ENCODE data around the gene ALG2. TPM values are rescaled to one million over a fixed set of nuclear protein-coding genes. Genes with fewer than 3 reads are reported as not detected.
"Not testable (repeated sequence)": the region's sequence is repeated elsewhere in the genome, so short reads cannot be mapped to it uniquely, and the experiment has no call there.

The ALG2 gene
- polyA plus RNA-seq, 2 donors: 11.8 to 15.6 TPM

DNA sequence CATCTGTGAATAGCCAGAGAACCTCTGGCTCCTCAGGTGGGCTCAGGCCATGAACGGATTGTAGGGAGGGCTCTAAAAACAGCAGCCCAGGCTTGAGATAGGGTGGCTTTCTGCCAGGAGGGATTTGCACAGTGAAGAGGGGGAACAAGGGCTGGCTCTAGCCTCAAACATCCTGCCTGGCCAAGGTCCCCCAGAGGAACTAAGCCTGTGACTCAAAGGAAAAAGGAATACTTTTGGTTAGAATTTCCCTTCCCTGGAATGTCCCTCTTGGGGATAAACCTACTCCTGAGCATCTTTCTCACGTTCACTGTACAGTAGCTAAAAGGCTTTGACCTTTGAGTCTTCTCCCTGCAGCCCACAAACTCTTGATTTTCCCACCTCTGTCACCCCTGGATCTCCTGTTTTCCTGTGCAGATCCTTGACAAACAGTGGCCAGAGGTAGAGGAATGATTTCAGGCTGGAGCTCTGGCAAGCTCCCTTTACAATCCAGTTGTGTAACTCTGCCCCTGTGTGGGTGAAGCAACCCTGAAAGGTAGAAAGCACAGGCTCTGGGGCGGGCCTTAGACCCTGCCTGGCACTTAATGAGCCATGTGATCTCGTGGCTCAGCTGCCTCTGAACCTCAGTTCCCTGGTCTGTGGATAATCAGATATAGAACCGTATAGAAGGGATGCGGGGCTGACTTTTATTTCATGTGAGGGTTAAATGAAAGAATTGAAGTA, 17.8 kb upstream of the ALG2 start:
- no peak overlapping the region for H3K4me3 ChIP-seq (ENCODE audit: low read depth in 1 of 2, low read length in 2 of 2)
- H3K4me1 ChIP-seq (ENCODE audit: control insufficient read depth in 2 of 2, insufficient read depth in 2 of 2, low read length in 1 of 2): no peaks in the 10 kb centered on the region
- H3K27ac ChIP-seq (ENCODE audit: low read depth in 2 of 2, low read length in 1 of 2): no peak overlapping the region
- peaks cover 0 to 6% of the 10 kb centered on the region in 2 donors for H3K36me3 ChIP-seq (ENCODE audit: control insufficient read depth in 2 of 2, insufficient read depth in 2 of 2, low read length in 1 of 2)
- no peaks in the 10 kb centered on the region for H3K27me3 ChIP-seq (ENCODE audit: control insufficient read depth in 1 of 2, insufficient read depth in 2 of 2, low read length in 2 of 2)
- WGBS, 2 donors: 71 to 74% methylated on average over 6 of the region's 6 CpGs
- H3K9me3 ChIP-seq (ENCODE audit: control insufficient read depth in 2 of 2, insufficient read depth in 1 of 2, low read depth in 1 of 2, low read length in 1 of 2): no peaks in the 10 kb centered on the region

DNA sequence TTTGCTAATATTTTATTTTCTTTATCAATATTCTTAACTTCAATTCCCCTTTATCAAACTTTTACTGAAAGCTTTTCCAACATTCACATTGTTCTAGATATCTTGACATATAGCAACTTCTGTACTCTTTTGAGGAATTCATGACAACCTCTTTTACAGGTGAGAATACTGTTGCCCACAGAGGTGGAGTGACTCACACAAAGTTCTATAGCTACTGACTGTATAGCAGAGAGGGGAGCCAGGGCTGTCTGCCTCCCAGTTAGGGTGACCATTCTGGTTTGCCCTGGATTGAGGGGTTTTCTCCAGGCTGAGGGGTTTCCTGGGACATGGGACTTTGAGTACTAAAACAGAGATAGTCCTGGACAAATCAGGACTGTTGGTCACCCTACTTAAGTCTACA, 16.6 kb upstream of the ALG2 start:
- peaks cover 0 to 6% of the 10 kb centered on the region in 2 donors for H3K36me3 ChIP-seq (ENCODE audit: control insufficient read depth in 2 of 2, insufficient read depth in 2 of 2, low read length in 1 of 2)
- no peaks in the 10 kb centered on the region for H3K4me1 ChIP-seq (ENCODE audit: control insufficient read depth in 2 of 2, insufficient read depth in 2 of 2, low read length in 1 of 2)
- H3K27ac ChIP-seq (ENCODE audit: low read depth in 2 of 2, low read length in 1 of 2): no peak overlapping the region
- no peak overlapping the region for H3K4me3 ChIP-seq (ENCODE audit: low read depth in 1 of 2, low read length in 2 of 2)
- no peaks in the 10 kb centered on the region for H3K27me3 ChIP-seq (ENCODE audit: control insufficient read depth in 1 of 2, insufficient read depth in 2 of 2, low read length in 2 of 2)
- no peaks in the 10 kb centered on the region for H3K9me3 ChIP-seq (ENCODE audit: control insufficient read depth in 2 of 2, insufficient read depth in 1 of 2, low read depth in 1 of 2, low read length in 1 of 2)

DNA sequence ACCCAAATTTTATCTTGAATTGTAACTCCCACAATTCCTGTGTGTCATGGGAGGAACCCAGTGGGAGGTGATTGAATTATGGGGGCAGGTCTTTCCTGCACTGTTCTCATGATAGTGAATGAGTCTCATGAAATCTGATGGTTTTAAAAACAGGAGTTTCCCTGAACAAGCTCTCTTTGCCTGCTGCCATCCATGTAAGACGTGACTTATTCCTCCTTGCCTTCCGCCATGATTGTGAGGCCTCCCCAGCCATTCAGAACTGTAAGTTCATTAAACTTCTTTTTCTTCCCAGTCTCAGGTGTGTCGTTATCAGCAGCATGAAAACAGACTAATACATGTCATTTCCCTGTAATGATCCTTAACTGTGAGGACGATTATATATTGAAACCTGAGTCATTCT, 16.1 kb upstream of the ALG2 start:
- not testable (repeated sequence) for H3K36me3 ChIP-seq (ENCODE audit: control insufficient read depth in 2 of 2, insufficient read depth in 2 of 2, low read length in 1 of 2); H3K4me1 ChIP-seq (ENCODE audit: control insufficient read depth in 2 of 2, insufficient read depth in 2 of 2, low read length in 1 of 2); H3K4me3 ChIP-seq (ENCODE audit: low read depth in 1 of 2, low read length in 2 of 2); H3K9me3 ChIP-seq (ENCODE audit: control insufficient read depth in 2 of 2, insufficient read depth in 1 of 2, low read depth in 1 of 2, low read length in 1 of 2); H3K27ac ChIP-seq (ENCODE audit: low read depth in 2 of 2, low read length in 1 of 2); H3K27me3 ChIP-seq (ENCODE audit: control insufficient read depth in 1 of 2, insufficient read depth in 2 of 2, low read length in 2 of 2)
- 93 to 96% methylated on average over 4 of the region's 4 CpGs for WGBS, 2 donors

DNA sequence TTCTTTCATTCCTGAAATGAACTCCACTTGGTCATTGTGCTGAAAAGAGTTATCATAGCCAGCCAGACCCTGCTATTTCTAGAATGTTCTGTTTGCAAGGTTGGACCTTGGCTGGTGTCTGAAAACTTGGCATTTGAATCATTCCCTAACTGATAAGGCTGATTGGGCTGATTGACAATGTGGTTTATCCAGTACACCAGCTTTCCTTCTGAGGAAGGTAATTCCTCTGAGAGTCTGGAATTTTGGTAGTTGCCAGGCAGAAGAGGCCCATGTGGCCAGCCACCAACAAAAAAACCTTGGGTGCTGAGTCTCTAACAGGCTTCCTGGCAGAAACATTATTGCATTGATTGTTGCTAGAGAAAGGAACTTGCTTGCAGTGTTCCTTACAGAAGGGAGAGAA, 15.6 kb upstream of the ALG2 start:
- no peak overlapping the region for H3K27ac ChIP-seq (ENCODE audit: low read depth in 2 of 2, low read length in 1 of 2)
- H3K36me3 ChIP-seq (ENCODE audit: control insufficient read depth in 2 of 2, insufficient read depth in 2 of 2, low read length in 1 of 2): peaks cover 7 to 9% of the 10 kb centered on the region in 2 donors
- H3K27me3 ChIP-seq (ENCODE audit: control insufficient read depth in 1 of 2, insufficient read depth in 2 of 2, low read length in 2 of 2): no peaks in the 10 kb centered on the region

DNA sequence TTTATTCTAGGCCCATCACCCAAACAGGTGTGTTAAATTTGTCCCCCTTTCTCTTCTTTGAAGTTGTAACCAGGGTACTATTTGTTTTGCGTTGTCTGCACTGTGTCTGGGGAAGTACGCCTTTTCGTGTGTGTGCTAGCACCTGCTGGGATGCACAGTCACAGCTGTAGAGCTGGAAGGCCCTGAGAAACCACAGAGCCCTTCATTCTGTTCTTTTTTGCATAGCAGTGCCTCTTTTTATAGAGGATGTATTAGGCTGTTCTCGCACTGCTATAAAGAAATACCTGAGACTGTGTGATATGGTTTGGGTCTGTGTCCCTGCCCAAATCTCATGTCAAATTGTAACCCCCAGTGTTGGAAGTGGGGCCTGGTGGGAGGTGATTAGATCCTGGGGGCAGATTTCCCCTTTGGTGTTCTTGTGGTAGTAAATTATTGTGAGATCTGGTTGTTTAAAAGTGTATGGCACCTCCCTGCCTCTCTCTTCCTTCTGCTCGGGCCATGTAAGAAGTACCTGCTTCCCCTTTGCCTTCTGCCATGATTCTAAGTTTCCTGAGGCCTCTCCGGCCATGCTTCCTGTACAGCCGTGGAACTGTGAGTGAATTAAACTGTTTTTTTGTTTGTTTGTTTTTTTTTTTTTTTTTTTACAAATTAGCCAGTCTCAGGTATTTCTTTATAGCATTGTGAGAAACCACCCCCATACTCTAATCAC, 14.3 kb upstream of the ALG2 start:
- no peaks in the 10 kb centered on the region for H3K9me3 ChIP-seq (ENCODE audit: control insufficient read depth in 2 of 2, insufficient read depth in 1 of 2, low read depth in 1 of 2, low read length in 1 of 2)
- H3K4me1 ChIP-seq (ENCODE audit: control insufficient read depth in 2 of 2, insufficient read depth in 2 of 2, low read length in 1 of 2): no peaks in the 10 kb centered on the region
- H3K27me3 ChIP-seq (ENCODE audit: control insufficient read depth in 1 of 2, insufficient read depth in 2 of 2, low read length in 2 of 2): no peaks in the 10 kb centered on the region
- no peak overlapping the region for H3K27ac ChIP-seq (ENCODE audit: low read depth in 2 of 2, low read length in 1 of 2)
- peaks cover 9 to 10% of the 10 kb centered on the region in 2 donors for H3K36me3 ChIP-seq (ENCODE audit: control insufficient read depth in 2 of 2, insufficient read depth in 2 of 2, low read length in 1 of 2)
- 66 to 80% methylated on average over 7 of the region's 7 CpGs for WGBS, 2 donors
- H3K4me3 ChIP-seq (ENCODE audit: low read depth in 1 of 2, low read length in 2 of 2): no peak overlapping the region

More for the DNA sequence above, 15.6 kb upstream of the ALG2 start:
- Histone ChIP-seq H3K4me1 (ENCODE audit: control insufficient read depth in 2 of 2, insufficient read depth in 2 of 2, low read length in 1 of 2) (no peaks in the 10 kb centered on the region), H3K4me3 (ENCODE audit: low read depth in 1 of 2, low read length in 2 of 2) (no peak overlapping the region), H3K9me3 (ENCODE audit: control insufficient read depth in 2 of 2, insufficient read depth in 1 of 2, low read depth in 1 of 2, low read length in 1 of 2) (no peaks in the 10 kb centered on the region)

DNA sequence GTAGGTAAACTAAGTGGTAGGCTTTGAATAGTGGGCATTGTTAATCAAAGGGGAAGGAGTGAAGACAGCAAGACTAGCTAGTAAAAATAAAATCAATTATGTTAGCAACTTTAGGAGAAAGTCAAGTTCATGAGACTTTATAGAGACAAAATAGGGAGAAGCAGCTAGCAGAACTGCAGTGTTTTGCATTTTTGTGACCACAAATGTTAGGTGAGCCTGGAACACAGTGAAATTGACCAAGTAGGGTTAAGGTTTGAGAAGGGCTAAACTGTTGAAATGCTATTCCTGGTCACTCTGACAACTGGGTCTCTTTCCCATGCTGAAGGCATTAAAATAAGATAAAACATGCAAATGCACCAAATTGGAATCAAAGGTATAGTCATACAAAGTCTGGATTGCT, 13.3 kb upstream of the ALG2 start:
- Histone ChIP-seq H3K27me3 (ENCODE audit: control insufficient read depth in 1 of 2, insufficient read depth in 2 of 2, low read length in 2 of 2) (no peaks in the 10 kb centered on the region), H3K4me3 (ENCODE audit: low read depth in 1 of 2, low read length in 2 of 2) (no peak overlapping the region), H3K4me1 (ENCODE audit: control insufficient read depth in 2 of 2, insufficient read depth in 2 of 2, low read length in 1 of 2) (no peaks in the 10 kb centered on the region), H3K27ac (ENCODE audit: low read depth in 2 of 2, low read length in 1 of 2) (no peak overlapping the region), H3K36me3 (ENCODE audit: control insufficient read depth in 2 of 2, insufficient read depth in 2 of 2, low read length in 1 of 2) (peaks cover 9 to 10% of the 10 kb centered on the region in 2 donors), H3K9me3 (ENCODE audit: control insufficient read depth in 2 of 2, insufficient read depth in 1 of 2, low read depth in 1 of 2, low read length in 1 of 2) (no peaks in the 10 kb centered on the region)

DNA sequence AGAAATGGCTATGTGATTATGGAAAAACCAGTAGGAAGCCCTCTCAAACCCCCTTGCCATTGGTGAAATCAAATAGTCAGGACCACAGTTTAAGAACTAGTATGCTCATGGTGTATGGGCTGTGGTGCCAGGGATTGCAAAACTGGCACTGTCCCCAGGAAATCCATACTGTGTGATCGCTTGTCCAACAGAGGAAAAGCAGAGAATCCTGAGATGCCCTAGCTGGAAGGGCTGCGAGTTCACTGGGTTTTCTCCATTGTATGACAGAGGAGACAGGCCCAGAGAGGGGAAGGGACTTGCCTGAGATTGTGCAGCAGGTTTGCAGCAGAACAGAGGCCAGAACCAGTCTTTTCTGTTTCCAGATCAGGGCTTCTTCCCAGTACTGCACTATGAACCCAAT, 12.9 kb upstream of the ALG2 start:
- H3K27me3 ChIP-seq (ENCODE audit: control insufficient read depth in 1 of 2, insufficient read depth in 2 of 2, low read length in 2 of 2): no peaks in the 10 kb centered on the region
- 87 to 94% methylated on average over 2 of the region's 2 CpGs for WGBS, 2 donors
- peaks cover 7 to 10% of the 10 kb centered on the region in 2 donors for H3K36me3 ChIP-seq (ENCODE audit: control insufficient read depth in 2 of 2, insufficient read depth in 2 of 2, low read length in 1 of 2)
- no peak overlapping the region for H3K27ac ChIP-seq (ENCODE audit: low read depth in 2 of 2, low read length in 1 of 2)
- no peaks in the 10 kb centered on the region for H3K9me3 ChIP-seq (ENCODE audit: control insufficient read depth in 2 of 2, insufficient read depth in 1 of 2, low read depth in 1 of 2, low read length in 1 of 2)
- H3K4me1 ChIP-seq (ENCODE audit: control insufficient read depth in 2 of 2, insufficient read depth in 2 of 2, low read length in 1 of 2): no peaks in the 10 kb centered on the region
- no peak overlapping the region for H3K4me3 ChIP-seq (ENCODE audit: low read depth in 1 of 2, low read length in 2 of 2)

DNA sequence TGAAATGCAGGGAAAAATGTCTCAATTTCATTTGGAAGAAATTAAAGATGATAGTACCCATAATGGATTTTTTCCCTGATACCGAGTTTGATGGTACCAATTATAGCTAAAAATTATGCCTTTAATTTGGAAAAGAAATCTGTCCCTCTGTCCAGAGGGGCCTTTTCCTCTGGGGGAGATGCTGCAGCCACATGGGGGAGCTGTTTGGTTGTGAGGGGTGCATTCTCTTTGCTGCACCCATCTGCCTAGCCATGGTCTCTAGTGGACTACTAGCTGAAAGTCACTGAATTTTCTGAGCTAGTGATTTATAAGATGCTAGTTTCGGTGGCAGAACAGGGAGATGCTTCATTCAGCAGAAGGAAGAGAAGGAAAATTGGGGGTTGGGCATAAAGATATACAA, 10.0 kb upstream of the ALG2 start:
- Histone ChIP-seq H3K27ac (ENCODE audit: low read depth in 2 of 2, low read length in 1 of 2) (no peak overlapping the region), H3K36me3 (ENCODE audit: control insufficient read depth in 2 of 2, insufficient read depth in 2 of 2, low read length in 1 of 2) (peaks cover 8 to 21% of the 10 kb centered on the region in 2 donors), H3K4me3 (ENCODE audit: low read depth in 1 of 2, low read length in 2 of 2) (no peak overlapping the region), H3K27me3 (ENCODE audit: control insufficient read depth in 1 of 2, insufficient read depth in 2 of 2, low read length in 2 of 2) (no peaks in the 10 kb centered on the region), H3K9me3 (ENCODE audit: control insufficient read depth in 2 of 2, insufficient read depth in 1 of 2, low read depth in 1 of 2, low read length in 1 of 2) (no peaks in the 10 kb centered on the region), H3K4me1 (ENCODE audit: control insufficient read depth in 2 of 2, insufficient read depth in 2 of 2, low read length in 1 of 2) (no peaks in the 10 kb centered on the region)
- 83 to 87% methylated on average over 2 of the region's 2 CpGs for WGBS, 2 donors

DNA sequence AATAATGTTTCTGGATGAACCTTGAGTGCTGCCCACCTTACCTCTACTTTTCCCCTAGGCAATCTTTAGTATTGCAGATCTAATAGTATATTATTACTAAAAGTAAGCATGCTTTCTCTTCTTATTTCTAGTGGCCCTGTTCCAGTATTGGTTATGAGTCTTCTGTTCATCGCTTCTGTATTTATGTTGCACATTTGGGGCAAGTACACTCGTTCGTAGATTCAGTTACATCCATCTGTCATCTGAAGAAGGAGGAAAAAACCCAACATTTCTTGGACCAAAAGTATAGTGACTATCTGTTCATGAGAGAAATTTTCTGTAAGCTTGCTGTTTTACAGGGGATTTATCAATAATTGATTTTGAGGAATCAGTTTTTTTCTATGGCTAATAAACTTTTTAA, 8.5 kb upstream of the ALG2 start:
- no peak overlapping the region for H3K4me3 ChIP-seq (ENCODE audit: low read depth in 1 of 2, low read length in 2 of 2)
- H3K36me3 ChIP-seq (ENCODE audit: control insufficient read depth in 2 of 2, insufficient read depth in 2 of 2, low read length in 1 of 2): peaks cover 11 to 25% of the 10 kb centered on the region in 2 donors
- H3K27me3 ChIP-seq (ENCODE audit: control insufficient read depth in 1 of 2, insufficient read depth in 2 of 2, low read length in 2 of 2): no peaks in the 10 kb centered on the region
- H3K9me3 ChIP-seq (ENCODE audit: control insufficient read depth in 2 of 2, insufficient read depth in 1 of 2, low read depth in 1 of 2, low read length in 1 of 2): no peaks in the 10 kb centered on the region
- H3K4me1 ChIP-seq (ENCODE audit: control insufficient read depth in 2 of 2, insufficient read depth in 2 of 2, low read length in 1 of 2): no peaks in the 10 kb centered on the region
- no peak overlapping the region for H3K27ac ChIP-seq (ENCODE audit: low read depth in 2 of 2, low read length in 1 of 2)
- WGBS, 2 donors: 90 to 92% methylated on average over 3 of the region's 3 CpGs

DNA sequence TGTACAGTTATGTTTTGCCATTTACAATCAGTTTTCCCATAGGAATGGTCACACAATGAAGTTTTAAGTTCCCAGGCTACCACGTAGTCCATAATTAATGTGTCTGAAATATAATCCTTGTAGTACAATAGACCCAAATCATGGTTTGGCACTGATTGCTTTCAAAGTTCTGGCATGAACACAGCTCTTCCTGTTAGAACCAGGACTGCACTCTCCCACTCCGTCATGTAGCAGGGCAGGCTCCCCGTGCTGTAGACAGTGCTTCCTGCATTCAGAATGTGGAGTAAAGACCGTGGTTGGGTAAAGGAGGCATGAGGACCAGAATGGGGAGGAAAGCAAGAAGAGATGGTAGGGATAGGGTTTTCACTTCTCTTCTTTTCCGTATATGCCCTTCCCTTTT, 4.3 kb upstream of the ALG2 start:
- Histone ChIP-seq H3K27me3 (ENCODE audit: control insufficient read depth in 1 of 2, insufficient read depth in 2 of 2, low read length in 2 of 2) (no peaks in the 10 kb centered on the region), H3K36me3 (ENCODE audit: control insufficient read depth in 2 of 2, insufficient read depth in 2 of 2, low read length in 1 of 2) (peaks cover 8 to 15% of the 10 kb centered on the region in 2 donors), H3K4me1 (ENCODE audit: control insufficient read depth in 2 of 2, insufficient read depth in 2 of 2, low read length in 1 of 2) (no peaks in the 10 kb centered on the region), H3K4me3 (ENCODE audit: low read depth in 1 of 2, low read length in 2 of 2) (no peak overlapping the region), H3K9me3 (ENCODE audit: control insufficient read depth in 2 of 2, insufficient read depth in 1 of 2, low read depth in 1 of 2, low read length in 1 of 2) (no peaks in the 10 kb centered on the region), H3K27ac (ENCODE audit: low read depth in 2 of 2, low read length in 1 of 2) (no peak overlapping the region)
- 73 to 75% methylated on average over 5 of the region's 5 CpGs for WGBS, 2 donors
